Gastrocnemius medialis (tissue), 4 donors: ENCODE measurements around the gene AIG1.

ENCODE experiments used
- CTCF ChIP-seq, 5 experiments: fragments of 450-650 bp in 3 of 5; fragments of 200-600 bp in 2 of 5; sonication (generic) in 2 of 5; IDR thresholded peaks in 4 of 5; conservative IDR thresholded peaks in 1 of 5; 1 replicate in 4 of 5; 2 replicates in 1 of 5; pipeline ENCODE4 v1.5.1; 2016 to 2019; ENCODE audit warnings: antibody characterized with exemption in 5 of 5, mild to moderate bottlenecking in 3 of 5, moderate library complexity in 3 of 5
- POLR2A ChIP-seq, 2 donors: fragments of 450-650 bp; IDR thresholded peaks; one replicate each; pipeline ENCODE4 v1.6.1; 2017; ENCODE audit warnings: antibody characterized with exemption in 2 of 2, mild to moderate bottlenecking in 2 of 2, moderate library complexity in 2 of 2

DNA sequence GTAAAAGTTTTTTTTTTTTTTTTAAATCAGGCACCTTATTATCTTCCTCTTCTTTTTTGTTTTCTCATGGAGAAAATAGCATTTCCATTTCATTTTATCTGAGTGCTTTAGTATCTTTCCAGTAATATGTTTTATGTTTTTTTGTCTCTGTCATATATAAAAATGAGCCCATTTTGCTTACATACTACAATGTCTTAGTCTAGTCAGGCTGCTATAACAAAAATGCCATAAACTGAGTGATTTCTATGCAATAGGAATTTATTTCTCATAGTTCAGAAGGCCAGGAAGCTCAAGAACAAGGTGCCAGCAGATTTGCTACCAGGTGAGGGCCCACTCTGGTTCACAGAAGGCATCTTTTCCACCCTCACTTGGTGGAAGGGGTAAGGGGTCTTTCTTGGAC lies 35.7 kb upstream of the AIG1 start:
- TF ChIP-seq CTCF (IDR thresholded peaks at IDR 0.05 in 4 of 5, conservative IDR thresholded peaks at IDR 0.05 in 1 of 5) (no peak), POLR2A (IDR thresholded peaks at IDR 0.05) (no peak)
